IMR-90 (cell line): ENCODE results near the gene NTM. TPM values are rescaled to one million over a fixed set of nuclear protein-coding genes. Genes with fewer than 3 reads are reported as not detected.

ENCODE experiments used
- ATAC-seq: fragments of 200-7000 bp; cut with Tn5 transposase; 2 replicates; pipeline ENCODE4 v1.9.1; 2020; ENCODE audit warnings: low read depth, mild to moderate bottlenecking, moderate library complexity
- BruUV-seq: library from RNA; stranded (reverse); fragments of 400-500 nt; replicated peaks from 2 replicates; lab custom pipeline; 2021; lab: Mats Ljungman, UMichigan
- CTCF ChIA-PET: fragments of 300-600 bp; formaldehyde crosslinking; extraction: SDS; loops from one replicate; lab custom pipeline; 2021; ENCODE audit warnings: antibody characterized with exemption; lab: Yijun Ruan, JAX
- POLR2A ChIA-PET: fragments of 300-600 bp; sonication (Branson Sonifier 250); formaldehyde crosslinking; loops from one replicate; lab custom pipeline; 2022; ENCODE audit warnings: antibody characterized with exemption; ENCODE audit not compliant: unreplicated experiment; lab: Charles Lee
- DNase-seq: peaks from one replicate; pipeline ENCODE4 v3.0.0; 2013
- H2AFZ ChIP-seq: replicated peaks from 2 replicates; pipeline ENCODE3; 2013; ENCODE audit warnings: low read length, mild to moderate bottlenecking; ENCODE audit not compliant: poor library complexity
- H2AK5ac ChIP-seq: 2 replicates; pipeline ENCODE4 v1.6.1; 2013; ENCODE audit warnings: low read depth, low read length, inconsistent platforms
- H2AK9ac ChIP-seq: replicated peaks from 2 replicates; pipeline ENCODE3; 2013; ENCODE audit warnings: mild to moderate bottlenecking, low read depth, low read length, moderate library complexity; ENCODE audit not compliant: poor library complexity
- H2BK120ac ChIP-seq: 2 replicates; pipeline ENCODE4 v1.6.1; 2013; ENCODE audit warnings: low read depth, low read length, inconsistent platforms
- H2BK15ac ChIP-seq: 3 replicates; pipeline ENCODE4 v1.6.1; 2013; ENCODE audit warnings: low read depth, low read length, inconsistent platforms
- H2BK20ac ChIP-seq: 2 replicates; pipeline ENCODE4 v1.6.1; 2013; ENCODE audit warnings: low read depth, mild to moderate bottlenecking, inconsistent platforms, low read length, moderate library complexity
- H2BK5ac ChIP-seq: 2 replicates; pipeline ENCODE4 v1.6.1; 2013; ENCODE audit warnings: mild to moderate bottlenecking, low read depth, low read length, inconsistent platforms; ENCODE audit not compliant: poor library complexity, severe bottlenecking
- H3K14ac ChIP-seq: replicated peaks from 2 replicates; pipeline ENCODE4 v1.6.1; 2013; ENCODE audit warnings: low read depth, low read length, inconsistent platforms
- H3K18ac ChIP-seq: 2 replicates; pipeline ENCODE4 v1.6.1; 2013; ENCODE audit warnings: low read depth, low read length, control low read depth
- H3K23ac ChIP-seq: 2 replicates; pipeline ENCODE4 v1.6.1; 2013; ENCODE audit warnings: low read depth, low read length, inconsistent platforms
- H3K27ac ChIP-seq: 2 replicates; pipeline ENCODE4 v1.5.1; 2013; ENCODE audit warnings: mild to moderate bottlenecking, control low read depth, low read length; ENCODE audit not compliant: insufficient read depth
- H3K27me3 ChIP-seq: 2 replicates; pipeline ENCODE4 v1.6.1; 2013; ENCODE audit warnings: low read length; ENCODE audit not compliant: control insufficient read depth, insufficient read depth
- H3K36me3 ChIP-seq: 2 replicates; pipeline ENCODE4 v1.6.1; 2013; ENCODE audit warnings: low read length, mixed read lengths; ENCODE audit not compliant: control insufficient read depth, insufficient read depth
- H3K4ac ChIP-seq: 2 replicates; pipeline ENCODE4 v1.6.1; 2013; ENCODE audit warnings: low read depth, low read length, inconsistent platforms
- H3K4me1 ChIP-seq: 2 replicates; pipeline ENCODE4 v1.6.1; 2013; ENCODE audit warnings: low read length, mixed read lengths; ENCODE audit not compliant: control insufficient read depth, insufficient read depth
- H3K4me2 ChIP-seq: 2 replicates; pipeline ENCODE4 v1.6.1; 2013; ENCODE audit warnings: low read depth, mild to moderate bottlenecking, control low read depth, low read length, moderate library complexity
- H3K4me3 ChIP-seq: 2 replicates; pipeline ENCODE4 v1.5.1; 2013; ENCODE audit warnings: low read depth, mild to moderate bottlenecking, control low read depth, low read length, moderate library complexity; ENCODE audit not compliant: insufficient read depth
- H3K56ac ChIP-seq: 2 replicates; pipeline ENCODE4 v1.6.1; 2013; ENCODE audit warnings: low read length, inconsistent platforms; ENCODE audit not compliant: insufficient read depth; ENCODE audit errors: extremely low read depth
- H3K79me1 ChIP-seq, 2 experiments: 2 replicates each; pipeline ENCODE4 v1.6.1; 2013; ENCODE audit warnings: low read length in 2 of 2, inconsistent platforms in 1 of 2, low read depth in 1 of 2
- H3K9ac ChIP-seq: 2 replicates; pipeline ENCODE4 v1.6.1; 2013; ENCODE audit warnings: low read depth, low read length, control low read depth
- H3K9me1 ChIP-seq: 2 replicates; pipeline ENCODE4 v1.6.1; 2013; ENCODE audit warnings: low read length, inconsistent platforms; ENCODE audit not compliant: insufficient read depth
- H3K9me3 ChIP-seq: 2 replicates; pipeline ENCODE4 v1.6.1; 2013; ENCODE audit warnings: low read length; ENCODE audit not compliant: control insufficient read depth, insufficient read depth
- H4K20me1 ChIP-seq: 2 replicates; pipeline ENCODE4 v1.6.1; 2013; ENCODE audit warnings: low read length, inconsistent platforms; ENCODE audit not compliant: insufficient read depth
- H4K5ac ChIP-seq: 2 replicates; pipeline ENCODE4 v1.6.1; 2013; ENCODE audit warnings: mild to moderate bottlenecking, low read depth, low read length, control low read depth
- H4K8ac ChIP-seq, 2 experiments: 2 replicates each; pipeline ENCODE4 v1.6.1; 2013; ENCODE audit warnings: low read depth in 2 of 2, low read length in 2 of 2, control low read depth in 1 of 2, inconsistent platforms in 1 of 2
- H4K91ac ChIP-seq: 2 replicates; pipeline ENCODE4 v1.6.1; 2013; ENCODE audit warnings: low read depth, low read length, inconsistent platforms; ENCODE audit not compliant: insufficient read depth
- CEBPB ChIP-seq: IDR thresholded peaks from 2 replicates; pipeline ENCODE4 v1.6.1; 2012; ENCODE audit warnings: low read depth, low read length, improper control_type of control experiment
- MAFK ChIP-seq: IDR thresholded peaks from 2 replicates; pipeline ENCODE4 v1.6.1; 2012; ENCODE audit warnings: low read depth, low read length, improper control_type of control experiment
- POLR2A ChIP-seq: IDR thresholded peaks from 2 replicates; pipeline ENCODE4 v1.6.1; 2012; ENCODE audit warnings: mild to moderate bottlenecking, low read depth, low read length
- WGBS, 2 experiments: methylation state at CpG; one replicate each; pipeline versions ENCODE4 v1.1.5 to v1.1.7; 2013; ENCODE audit warnings: missing lambda C conversion rate in 2 of 2; ENCODE audit not compliant: insufficient read length in 1 of 2; ENCODE audit errors: extremely low coverage in 2 of 2; 5-methylcytosine and 5-hydroxymethylcytosine counted together
- dilution Hi-C: fragments of 300-500 bp; cut with HindIII; formaldehyde crosslinking; loops from one replicate; pipeline ENCODE4 v1.14.3; 2018; ENCODE audit warnings: low sequenced_read_pairs; ENCODE audit not compliant: unreplicated experiment
- in situ Hi-C: fragments of 300-500 bp; cut with MboI; formaldehyde crosslinking; loops from 3 replicates; pipeline ENCODE4 v1.14.3; 2019; ENCODE audit warnings: low sequenced_read_pairs, inconsistent platforms, mixed read lengths
- intact Hi-C: fragments of 100-400 bp; cut with micrococcal nuclease; formaldehyde crosslinking; loops from 2 replicates; pipeline ENCODE4 v1.10.0; 2022
- polyA plus RNA-seq, 3 experiments: library from polyadenylated mRNA; depleted of rRNA; stranded (reverse); fragments of >200 nt; gene quantifications; 2 replicates each; pipeline ENCODE4 v1.2.3, GENCODE V29; 2012; ENCODE audit warnings: low replicate concordance in 1 of 3
- total RNA-seq: library from RNA; depleted of rRNA; stranded (reverse); fragments of >200 nt; gene quantifications from 2 replicates; pipeline ENCODE4 v1.2.3, GENCODE V29; 2012

NTM gene
- total and polyA plus RNA-seq, 2 of the 4 experiments (the other 2 are of a cell fraction) = 19.5 to 25.5 TPM

DNA sequence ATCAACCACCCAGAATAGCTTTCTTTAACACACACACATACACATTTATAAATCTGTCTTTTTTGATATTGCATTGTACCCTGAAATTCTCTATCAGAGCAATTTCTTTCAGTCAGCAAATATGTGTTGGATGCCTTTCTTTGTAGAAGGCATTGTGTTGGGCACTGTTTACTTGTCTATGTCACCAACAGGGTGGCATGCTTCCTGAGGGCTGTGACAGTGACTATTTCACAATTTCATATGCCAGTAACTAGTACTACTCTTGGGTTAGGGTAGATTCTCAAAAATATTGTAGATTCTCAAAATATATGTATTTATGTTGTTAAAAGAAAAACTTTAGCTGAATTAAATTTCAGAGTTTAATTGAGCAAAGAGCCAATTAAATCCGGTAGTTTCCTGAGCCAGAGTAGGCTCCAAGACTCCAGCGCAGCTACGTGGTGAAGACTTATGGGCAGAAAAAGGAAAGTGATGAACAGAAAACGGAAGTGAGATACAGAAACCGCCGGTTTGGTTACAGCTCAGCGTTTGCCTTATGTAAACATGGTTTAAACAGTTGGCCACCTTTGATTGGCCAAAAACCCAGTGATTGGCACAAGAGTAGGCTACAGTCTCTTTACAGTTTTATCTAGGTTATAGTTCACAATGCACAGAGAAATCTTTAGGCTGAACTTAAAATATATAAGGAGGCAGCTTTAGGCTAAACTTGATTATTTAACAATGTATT lies 723.3 kb downstream of the NTM start:
- DNase-seq (no peak), ATAC-seq (no peak)
- in situ Hi-C loops (no loop called here), intact Hi-C loops (no loop called here), dilution Hi-C loops (no loop called here)
- H3K9me1 ChIP-seq = peaks cover 3% of the 10 kb centered on the region; the same call in 1 of the 2 replicates
- no peak overlapping the region for H3K14ac ChIP-seq
- peaks cover 4% of the 10 kb centered on the region for H3K4me1 ChIP-seq
- H3K79me1 ChIP-seq = peaks cover 0 to 3% of the 10 kb centered on the region in 2 experiments; a peak in 1 of 4 replicates
- no peak overlapping the region for H4K5ac ChIP-seq
- BruUV-seq = no TSS peak
- no peak overlapping the region for H2BK15ac ChIP-seq
- H3K4ac ChIP-seq = no peak overlapping the region
- no peaks in the 10 kb centered on the region for H3K36me3 ChIP-seq
- no peak for TF ChIP-seq POLR2A
- TF ChIP-seq CEBPB = 0 out of 2 replicates have a peak, but pooled peaks have one; percentile 3
- no peak for TF ChIP-seq MAFK
- no peak overlapping the region for H3K23ac ChIP-seq
- H2AK5ac ChIP-seq = no peak overlapping the region
- no peak overlapping the region for H2AK9ac ChIP-seq
- H4K91ac ChIP-seq = no peak overlapping the region
- ChIA-PET CTCF (interaction anchor here (1.0 kb wide), 1 partner anchor 12 kb away, joined by 3 read pairs; no protein-coding TSS in a partner anchor), POLR2A (no interaction called here)
- H3K27ac ChIP-seq = no peak overlapping the region
- no peaks in the 10 kb centered on the region; the same call in 1 of the 2 replicates for H3K9me3 ChIP-seq
- 81% methylated on average over 6 of the region's 7 CpGs; no CpG with 5 or more reads in 1 of the 2 experiments for WGBS, 2 experiments
- no peak overlapping the region for H3K4me3 ChIP-seq
- no peak overlapping the region for H2BK20ac ChIP-seq
- H3K27me3 ChIP-seq = no peaks in the 10 kb centered on the region
- no peak overlapping the region for H3K18ac ChIP-seq
- no peak overlapping the region for H2BK120ac ChIP-seq
- H3K9ac ChIP-seq = no peak overlapping the region
- no peak overlapping the region for H2AFZ ChIP-seq
- no peak overlapping the region for H2BK5ac ChIP-seq
- H4K8ac ChIP-seq = 0 out of 4 replicates have a peak overlapping the region, but pooled peaks of 1 of the 2 experiments have one; percentile 9
- no peaks in the 10 kb centered on the region for H4K20me1 ChIP-seq
- H3K56ac ChIP-seq = no peak overlapping the region
- H3K4me2 ChIP-seq = no peak overlapping the region
